ENCODE measurements around the gene TTC24.
"Not testable (repeated sequence)": the region's sequence is repeated elsewhere in the genome, so short reads cannot be mapped to it uniquely, and the experiment has no call there.

TTC24 gene

DNA sequence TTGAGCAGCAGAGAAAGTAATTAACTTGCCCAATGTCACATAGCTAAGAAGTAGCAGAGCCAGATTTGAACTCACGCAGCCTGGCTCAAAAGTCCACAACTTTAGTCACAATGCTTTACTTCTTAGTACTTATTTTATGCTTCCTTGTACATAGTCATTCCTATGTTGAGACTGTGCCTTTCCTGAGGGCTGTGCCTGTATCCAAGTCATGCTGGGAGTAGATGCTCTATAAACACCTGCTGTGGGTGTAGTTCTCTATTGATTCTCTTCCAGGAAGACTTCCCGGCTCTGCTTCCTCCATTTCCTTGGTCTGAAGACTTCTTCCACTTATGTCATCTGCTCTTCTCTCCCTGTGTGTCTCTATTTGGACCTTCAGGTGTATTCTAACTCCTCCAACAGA is 23.8 kb upstream of the TTC24 start:
- no peak for DNase-seq

DNA sequence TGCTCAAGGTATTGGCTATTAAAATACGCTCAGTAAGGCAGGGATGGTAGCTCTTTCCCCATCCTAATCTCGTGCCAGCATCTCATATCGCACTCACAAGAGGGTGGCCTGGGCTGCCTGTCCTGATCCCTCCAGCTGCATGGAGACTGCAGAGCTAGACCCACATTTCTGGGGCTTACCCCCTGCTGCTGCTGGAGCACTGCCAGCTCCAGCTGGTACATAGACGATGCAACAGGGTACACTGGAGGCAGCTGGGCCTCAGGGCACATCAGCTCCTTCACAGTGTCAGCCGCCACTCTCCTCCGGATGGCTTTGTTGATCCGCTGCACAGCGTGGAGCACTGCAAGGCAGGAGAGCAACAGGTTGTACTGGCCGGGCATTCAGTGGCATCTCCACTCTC is 23.2 kb upstream of the TTC24 start:
- no peak for DNase-seq

DNA sequence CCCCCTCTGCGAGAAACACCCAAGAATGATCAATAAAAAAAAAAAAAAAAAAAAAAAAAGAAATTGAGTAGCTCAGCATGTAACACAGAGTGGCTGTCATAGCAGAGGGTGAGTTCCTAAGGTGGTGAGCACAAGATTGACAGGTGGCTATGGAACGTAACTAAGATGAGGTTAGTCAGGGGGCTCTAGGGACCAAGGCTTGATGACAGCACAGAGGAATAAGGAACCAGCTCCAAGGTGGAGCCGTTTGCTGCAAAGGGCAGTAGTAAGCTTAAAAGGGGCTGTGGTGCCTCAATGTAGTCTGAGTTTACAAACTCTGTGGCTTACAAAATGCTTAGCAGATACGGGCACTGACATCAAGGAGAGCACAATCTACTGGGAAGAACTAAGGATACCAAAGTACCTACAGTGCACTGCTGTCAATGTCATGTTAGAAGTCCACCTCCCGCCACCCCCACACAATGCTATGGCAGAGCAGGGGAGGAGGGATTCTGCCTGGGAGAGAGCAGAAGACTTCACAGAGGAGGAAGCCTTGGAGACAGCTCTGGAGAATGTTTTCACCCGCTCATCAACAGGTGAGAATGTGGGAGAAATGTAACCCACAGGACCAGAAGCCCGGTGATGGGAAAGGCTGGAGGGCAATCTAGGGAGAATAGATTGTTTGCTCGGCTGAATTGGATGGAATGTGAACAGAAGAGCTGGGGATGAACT is 20.3 kb upstream of the TTC24 start:
- DNase-seq, result no peak

DNA sequence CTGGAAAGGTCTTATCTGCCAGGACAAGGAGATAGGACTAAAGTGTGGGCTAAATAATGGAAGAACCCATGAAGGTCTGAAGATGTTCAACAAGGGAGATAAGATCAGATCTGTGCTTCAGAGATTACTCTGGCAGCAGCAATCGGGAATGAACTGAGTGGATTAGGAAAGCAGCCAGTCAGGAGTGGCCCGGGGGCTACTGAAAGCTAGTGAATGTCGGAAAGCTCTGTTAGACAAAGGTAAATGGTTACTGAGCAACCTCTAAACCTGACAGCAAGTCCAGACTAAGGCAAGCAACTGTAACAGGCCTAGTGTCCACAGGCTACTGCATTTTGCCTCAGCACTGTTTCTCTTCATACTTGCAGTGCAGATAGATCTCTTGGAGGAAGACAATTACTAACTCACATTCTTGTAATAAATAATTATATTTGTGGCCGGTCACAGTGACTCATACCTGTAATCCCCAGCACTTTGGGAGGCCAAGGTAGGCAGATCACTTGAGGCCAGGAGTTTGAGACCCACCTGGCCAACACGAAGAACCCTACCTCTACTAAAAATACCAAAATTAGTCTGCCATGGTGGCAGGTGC is 19.6 kb upstream of the TTC24 start:
- DNase-seq, result no peak

DNA sequence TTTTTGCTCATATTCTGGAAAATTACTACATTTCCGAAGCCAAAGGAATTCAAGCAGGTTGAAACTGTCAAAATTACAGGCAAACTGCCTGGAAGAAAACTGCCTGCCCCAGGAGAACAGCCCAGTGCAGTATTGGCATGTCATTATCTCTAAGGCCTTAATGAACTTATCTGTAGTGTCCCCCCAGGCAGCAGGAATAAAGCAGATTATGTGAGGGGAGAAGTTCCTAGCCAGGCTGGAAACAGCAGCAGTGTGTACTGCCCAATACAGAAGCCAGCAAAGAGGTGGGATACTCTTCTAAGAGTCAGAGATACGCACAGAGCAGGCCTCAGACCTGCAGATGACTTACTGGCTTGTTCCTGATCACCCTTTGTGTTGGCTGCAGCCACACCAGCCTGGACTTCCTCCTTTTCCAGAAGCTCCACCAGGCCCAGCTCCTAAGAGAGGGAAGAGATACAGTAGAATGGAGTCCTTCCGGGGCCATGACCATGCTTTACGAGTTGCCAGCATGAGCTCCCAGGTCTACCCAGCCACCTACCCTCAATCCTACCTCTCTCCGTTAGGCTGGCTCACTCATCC is 18.8 kb upstream of the TTC24 start:
- no peak for DNase-seq

DNA sequence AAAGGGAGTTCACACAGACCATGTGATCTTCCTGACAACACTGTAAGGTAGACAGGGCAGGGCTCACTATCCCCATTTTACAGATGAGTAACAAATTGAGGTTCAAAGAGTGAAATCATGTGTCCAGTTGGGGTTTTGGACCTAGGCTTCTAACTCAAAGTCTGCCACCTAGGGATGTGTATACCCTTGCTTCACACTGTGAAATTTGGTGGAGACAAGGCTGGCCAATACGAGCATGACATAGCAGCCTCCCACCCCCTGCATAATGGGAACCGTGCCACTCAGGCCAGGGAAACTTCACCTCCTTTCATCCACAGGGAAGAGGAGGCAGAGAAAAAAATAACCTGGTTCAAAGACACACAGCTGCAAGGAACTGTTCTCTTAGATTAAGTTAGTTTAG is 14.0 kb upstream of the TTC24 start:
- DNase-seq, result no peak

DNA sequence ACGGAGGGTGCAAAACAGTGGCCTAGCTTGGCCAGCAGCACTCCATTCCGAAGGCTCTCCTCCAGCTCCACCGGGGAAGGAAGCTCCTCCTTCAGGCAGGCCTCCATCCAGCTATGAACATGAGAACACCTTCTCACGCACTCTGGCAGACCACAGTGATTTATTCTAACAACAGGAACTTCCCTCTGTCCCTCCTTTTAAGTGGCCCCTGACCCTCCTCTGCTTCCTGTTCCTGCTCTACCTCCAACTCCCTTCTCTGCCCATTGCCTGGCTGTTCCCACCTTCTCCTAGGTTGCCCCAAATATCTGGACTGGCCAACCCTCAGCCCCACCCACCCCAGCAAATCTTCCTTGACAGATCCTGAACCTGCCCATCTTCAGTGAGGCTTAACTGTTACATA is 13.1 kb upstream of the TTC24 start:
- DNase-seq, result no peak

DNA sequence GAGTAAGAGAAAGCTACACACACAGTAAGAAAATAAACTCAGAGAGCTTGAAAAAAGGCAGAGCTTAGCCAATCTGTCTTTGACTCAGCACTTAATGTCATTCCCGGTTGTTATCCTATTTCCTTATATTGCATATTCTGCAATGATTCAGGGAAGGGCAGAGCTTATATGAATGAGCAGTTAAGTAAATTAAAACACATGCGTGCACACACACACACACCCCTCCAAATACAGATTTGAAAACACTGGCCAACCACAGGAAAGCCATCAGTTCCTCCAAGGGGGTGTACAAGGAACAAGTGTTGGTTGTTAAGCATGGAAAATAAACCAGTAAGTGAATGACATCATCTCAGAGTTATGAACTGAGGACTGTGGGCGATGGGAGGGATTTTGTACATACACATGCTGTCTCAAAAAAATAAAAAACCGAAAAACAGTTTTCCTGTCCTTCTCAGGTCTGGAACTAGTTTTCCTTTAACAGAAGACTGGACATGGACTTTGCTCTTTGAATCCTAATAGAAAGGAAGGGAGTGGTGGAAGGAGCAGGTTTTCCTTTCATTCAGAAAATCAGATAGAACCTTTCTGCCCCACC is 8.2 kb upstream of the TTC24 start:
- DNase-seq, result no peak

DNA sequence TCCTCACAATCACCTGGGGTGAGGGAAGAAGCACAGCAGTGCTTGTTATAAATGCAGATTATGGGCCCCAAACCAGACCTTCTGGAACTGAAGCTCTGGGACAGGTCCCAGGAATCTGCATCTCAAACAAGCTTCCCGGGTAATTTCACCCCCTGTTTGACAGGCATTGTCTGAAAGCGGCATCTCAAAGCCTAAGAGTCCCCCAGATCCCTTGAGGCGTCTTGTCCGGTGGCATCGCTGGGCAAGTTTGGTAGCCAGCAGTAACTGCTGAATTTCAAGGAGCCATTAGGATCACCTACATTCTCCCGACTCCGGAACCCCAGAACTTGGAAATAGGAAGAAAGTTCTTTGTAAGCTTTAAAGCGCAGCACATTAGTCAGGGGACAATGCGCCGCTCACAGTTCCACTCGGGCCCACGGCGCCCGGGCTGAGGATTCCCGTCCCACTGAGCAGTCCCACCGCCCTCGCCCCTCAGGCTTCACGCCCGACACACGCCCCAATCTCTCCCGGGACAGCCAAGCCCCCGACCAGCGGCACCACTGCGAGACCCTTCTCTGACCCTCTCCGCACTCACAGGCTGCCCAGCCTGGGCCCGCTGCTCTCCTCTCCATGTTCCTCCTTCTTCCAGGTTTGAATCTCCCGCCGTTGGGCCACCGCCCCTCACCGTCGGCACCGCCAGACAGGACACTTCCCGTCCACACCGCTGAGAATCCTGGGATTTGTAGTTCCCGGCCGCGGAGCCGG is 7.4 kb upstream of the TTC24 start, which contains the start of gene IQGAP3:
Gene IQGAP3, minus strand, starts transcription at position 647 of the 744 bp plus-strand sequence. Its CDS starts 36 bp downstream, at position 611.
- peak; percentile 77 to 78 for DNase-seq

DNA sequence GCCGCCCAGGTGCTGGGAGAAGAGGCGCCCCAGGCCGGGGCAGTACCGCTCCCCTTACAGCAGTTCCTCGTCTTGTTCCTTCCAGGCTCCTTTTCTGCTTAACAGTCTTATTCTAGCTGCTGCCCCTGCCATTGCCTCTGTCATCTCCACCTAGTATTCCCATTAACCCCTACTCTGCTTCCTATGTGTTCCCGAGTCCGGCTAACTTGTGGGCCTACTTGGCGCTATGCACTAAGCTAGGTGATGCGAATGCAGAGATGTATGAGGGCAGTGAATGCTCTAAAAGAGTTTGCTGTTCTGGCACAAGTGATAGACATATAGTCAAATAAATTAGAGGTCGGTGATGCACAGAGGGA is 6.9 kb upstream of the TTC24 start:
- no peak for DNase-seq

DNA sequence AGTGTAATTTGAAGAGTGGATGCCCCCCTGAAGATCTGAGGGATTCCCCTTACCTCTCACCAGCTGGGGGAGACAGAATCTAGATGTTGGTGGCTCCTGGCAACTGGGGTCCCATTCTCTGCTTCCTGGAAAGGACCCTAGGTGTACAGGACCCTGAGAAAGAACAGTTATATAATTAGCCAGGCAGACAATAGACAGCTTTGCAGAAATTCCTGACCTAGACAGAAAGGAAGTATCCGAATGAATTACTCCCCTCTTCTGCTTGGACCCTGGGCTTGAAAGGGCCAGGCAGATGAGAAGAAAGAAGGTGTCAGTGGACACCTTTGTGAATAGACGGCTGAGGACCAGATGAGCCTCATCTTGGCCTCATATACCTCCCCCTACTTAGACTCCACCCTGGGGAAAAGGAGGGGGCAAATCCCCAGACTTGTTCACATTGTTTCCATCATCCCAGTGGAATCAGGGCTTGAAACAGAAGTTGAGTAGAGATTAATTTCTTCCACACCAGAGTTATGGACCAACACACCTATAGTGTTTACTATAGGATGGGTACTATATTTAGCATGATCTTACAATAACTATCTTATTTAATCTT is 5.4 kb upstream of the TTC24 start:
- no peak for DNase-seq

DNA sequence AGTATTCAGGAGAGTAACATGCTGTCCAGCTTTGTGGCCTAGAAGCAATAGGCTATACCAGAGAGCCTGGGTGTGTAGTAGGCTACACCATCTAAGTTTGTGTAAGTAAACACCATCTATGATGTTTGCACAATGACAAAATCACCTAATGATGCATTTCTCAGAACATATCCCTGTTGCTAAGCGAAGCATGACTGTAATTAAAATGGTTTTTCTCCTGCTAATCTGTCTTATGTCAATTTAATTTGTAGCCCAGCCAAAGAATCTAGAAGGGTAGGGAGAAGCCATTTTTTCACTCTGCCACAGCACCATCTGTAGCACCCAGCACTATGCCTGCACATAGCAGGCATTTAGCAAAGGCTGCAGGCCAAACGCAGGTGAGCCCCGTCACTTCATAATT is 2.0 kb upstream of the TTC24 start:
- DNase-seq, result no peak

DNA sequence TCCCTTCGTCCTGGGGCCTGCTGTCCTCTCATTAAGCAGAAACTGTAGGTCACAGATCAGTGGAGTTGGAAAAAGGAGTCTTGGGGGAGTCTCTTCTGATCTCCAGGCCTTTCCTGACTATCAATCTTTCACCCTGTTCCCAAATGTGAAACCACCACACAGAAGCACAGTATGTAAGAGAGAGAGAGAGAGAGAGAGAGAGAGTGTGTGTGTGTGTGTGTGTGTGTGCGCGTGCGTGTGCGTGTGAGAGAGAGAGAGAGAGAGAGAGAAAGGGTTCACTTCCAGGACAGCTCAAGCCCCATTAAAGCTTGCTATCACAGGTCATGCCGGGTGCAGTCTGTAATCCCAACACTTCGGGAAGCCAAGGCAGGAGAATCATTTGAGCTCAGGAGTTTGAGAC is 1.5 kb upstream of the TTC24 start:
- DNase-seq, result no peak

DNA sequence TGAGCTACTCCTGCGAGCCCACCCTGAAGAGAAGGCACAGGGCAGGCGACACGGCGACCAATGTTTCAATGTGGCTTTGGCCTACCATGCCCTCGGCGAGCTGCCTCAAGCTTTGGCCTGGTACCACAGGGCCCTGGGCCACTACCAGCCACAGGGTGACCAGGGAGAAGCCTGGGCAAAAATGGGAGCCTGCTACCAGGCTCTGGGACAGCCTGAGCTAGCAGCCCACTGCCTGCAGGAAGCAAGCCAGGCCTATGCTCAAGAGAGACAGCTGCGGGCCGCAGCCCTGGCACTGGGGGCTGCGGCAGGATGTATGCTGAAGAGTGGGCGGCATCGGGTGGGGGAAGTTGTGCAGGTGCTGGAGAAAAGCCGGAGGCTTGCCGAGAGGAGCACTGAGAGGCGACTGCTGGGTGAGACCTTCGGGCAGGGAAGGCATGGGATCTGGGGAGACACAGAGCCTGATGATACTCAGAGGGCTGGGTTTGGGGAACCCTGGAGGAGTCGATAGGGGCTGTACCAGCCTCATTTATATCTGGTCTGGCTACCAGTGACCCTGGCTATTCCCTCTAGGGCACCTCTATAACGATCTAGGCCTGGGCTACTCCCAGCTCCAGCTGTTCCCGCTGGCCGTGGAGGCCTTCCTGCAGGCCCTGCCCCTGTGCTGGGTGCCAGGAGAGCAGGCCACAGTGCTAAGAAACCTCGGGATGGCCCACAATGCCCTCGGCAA is 2.3 kb downstream of the TTC24 start:
- peak; percentile 31 to 34 for DNase-seq

DNA sequence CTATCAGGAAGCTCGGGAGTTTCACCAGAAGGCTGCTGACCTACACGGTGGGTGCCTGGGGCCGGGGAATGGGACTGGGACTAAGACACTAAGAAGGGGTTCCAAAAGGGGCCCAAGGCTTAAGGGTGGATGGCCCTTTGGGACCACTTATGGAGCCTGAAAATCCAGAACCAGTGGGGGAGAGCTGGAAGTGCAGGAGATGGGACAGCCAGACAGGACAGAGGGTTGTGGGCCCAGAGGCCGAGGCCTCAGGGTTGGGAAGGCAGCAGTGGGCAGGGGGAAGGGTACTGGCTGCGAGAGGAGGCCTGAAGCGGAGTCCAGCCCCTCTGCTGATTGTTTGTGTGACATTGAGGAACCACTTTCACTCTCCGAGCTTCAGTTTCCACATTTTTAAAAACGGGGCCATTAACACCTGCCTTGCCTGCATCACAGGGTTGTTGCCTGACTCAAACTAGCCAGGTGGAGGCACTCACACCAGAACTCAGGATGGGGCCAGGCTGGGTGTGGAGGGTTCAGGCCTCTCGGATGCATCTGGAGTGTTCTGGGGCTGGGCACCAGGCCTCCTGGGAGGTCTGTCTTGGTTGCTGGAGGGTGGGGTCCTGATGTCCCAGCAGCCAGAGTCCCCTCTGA is 3.0 kb downstream of the TTC24 start:
- DNase-seq, result no peak

DNA sequence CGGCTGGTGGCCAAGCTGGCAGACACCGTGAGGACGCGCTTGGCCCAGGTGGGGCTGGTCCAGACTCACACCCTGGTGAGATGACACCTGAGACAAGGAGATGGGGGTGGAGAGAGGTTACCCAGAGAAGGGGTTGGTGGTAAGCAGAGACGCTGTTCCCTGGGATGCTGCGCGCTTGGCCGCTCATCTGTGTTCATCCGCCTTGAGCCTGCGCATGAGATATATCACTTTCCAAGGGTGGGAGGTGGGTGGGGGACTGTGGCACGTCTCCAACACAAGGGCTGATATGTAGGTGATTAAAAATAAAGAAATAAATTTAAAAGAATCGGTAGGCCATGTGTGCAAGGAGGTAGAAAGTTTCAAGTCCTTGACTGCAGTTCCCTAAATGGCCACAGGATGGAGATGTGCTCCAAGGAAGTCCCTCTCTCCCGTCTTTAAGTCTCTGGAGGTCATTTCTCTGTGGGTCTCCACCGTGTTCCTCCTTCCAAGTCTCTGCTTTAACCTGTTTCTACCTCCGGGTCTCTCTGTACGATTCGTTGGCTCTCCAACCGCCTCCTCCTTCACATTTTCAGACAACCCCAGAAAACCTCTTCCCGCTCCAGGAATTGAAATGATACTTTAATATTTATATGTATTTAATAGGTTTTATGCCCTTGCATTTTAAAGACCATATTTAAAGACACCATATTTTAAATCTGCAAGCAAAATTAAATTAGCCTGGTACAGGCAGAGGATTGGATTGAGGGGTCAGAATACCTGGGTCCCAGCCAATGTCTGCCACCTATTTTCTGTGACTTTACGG is 4.5 kb downstream of the TTC24 start:
- peak; percentile 77 to 84 for DNase-seq

DNA sequence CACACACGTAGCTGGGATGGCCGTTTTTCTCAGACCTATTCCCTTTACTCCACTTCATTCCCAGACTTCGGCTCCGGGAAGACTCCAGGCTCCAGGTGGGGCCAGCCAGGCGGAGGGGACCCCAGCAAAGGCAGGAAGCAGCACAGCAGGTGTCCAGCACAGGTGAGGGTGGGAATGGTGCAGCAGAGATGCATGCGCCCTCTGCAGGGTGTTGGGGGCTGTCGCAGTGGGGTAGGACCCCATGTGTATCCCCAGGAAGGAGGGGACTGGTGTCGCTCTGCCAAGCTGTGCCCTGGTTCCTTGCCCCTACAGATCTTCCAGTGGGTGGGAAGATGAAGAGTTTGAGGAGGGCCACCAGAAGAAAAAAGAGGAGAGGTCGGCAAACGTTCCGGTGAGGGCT is 5.3 kb downstream of the TTC24 start:
- no peak for DNase-seq

DNA sequence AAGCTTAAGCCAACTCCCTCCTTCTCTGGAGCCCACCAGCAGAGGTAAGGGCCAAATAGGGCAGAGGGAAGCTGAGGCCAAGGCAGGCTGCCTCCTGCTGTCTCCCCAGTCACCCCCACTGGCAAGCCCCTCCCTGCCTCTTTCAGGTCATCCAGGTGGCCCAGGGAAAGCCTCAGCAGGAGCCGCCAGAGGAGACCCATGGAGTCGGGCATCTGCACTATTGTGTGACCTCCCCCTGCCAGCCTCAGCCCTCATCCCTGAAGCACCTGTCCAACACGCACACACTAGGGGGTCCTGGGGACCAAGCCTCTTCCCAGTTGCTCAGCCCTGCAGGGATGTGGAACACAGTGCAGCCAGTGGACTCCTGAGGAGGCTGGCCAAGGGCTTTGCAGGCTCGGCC is 6.8 kb downstream of the TTC24 start:
- DNase-seq, result no peak

DNA sequence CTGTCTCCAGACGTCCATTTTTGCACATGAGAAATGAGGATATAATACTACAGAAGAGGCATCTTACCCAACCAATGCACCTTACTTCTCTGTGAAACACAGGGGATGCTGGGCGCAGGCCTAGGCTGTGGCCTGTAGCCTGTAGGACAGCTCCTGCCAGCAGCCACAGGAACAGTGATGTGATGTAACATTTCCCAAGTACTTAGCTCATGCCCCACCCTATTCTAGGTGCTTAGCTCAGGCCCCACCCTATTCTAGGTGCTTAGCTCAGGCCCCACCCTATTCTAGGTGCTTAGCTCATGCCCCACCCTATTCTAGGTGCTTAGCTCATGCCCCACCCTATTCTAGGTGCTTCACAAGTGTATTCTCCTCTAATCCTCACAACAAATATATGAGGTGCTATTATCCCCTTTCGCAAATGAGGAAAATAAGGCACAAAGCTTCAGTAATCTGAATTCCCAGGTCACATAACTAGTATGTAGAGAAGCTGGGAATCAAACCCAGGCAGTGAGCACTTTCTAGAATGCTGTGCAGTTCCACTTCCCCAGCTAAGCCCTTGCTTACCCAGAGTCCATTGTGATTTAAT is 7.5 kb downstream of the TTC24 start:
- no peak for DNase-seq

DNA sequence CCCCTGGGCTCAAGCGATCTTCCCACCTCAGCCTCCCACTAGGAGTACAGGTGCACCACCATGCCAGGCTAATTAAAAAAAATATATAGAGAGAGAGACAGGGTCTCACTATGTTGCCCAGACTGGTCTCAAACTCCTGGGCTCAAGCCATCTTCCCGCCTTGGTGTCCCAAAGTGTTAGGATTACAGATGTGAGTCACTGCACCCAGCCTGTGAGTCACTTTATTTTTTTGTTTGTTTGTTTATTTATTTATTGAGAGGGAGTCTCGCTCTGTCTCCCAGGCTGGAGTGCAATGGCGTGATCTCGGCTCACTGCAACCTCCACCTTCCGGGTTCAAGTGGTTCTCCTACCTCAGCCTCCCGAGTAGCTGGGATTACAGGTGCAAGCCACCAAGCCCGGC is 8.4 kb downstream of the TTC24 start:
- not testable (repeated sequence) for DNase-seq

DNA sequence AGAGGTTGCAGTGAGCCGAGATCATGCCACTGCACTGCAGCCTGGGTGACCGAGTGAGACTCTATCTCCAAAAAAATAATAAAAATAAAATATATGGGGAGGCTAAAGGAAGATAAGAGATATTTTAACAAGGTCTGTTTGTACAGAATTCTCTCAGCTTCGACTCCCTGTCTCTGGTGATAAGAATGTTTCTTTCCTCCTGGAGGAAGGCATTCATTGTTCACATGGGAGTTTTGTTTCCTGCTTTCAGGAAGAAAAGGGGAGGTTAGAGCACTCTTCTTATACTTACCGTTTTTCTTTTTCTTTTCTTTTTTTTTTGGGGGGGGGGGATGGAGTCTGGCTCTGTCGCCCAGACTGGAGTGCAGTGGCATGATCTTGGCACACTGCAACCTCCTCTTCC is 10.0 kb downstream of the TTC24 start:
- DNase-seq, result no peak

Measured in stimulated activated CD4-positive, alpha-beta T cell treated with anti-CD3 and anti-CD28 coated beads, Interleukin-2, amount 100 ng/mL, for 24 hours (primary cell).